WERI-Rb-1 (cell line): Measurements from ENCODE around the gene INPP4B.

Experiments
- DNase-seq: peaks from one replicate; pipeline ENCODE4 v3.0.0-alpha.2; 2020
- H3K27ac ChIP-seq: fragments of 250-450 bp; sonication (Bioruptor Pico); 2 replicates; pipeline ENCODE4 v1.5.1; 2020; ENCODE audit warnings: mild to moderate bottlenecking, moderate library complexity
- H3K27me3 ChIP-seq: fragments of 250-450 bp; sonication (Bioruptor Pico); 2 replicates; pipeline ENCODE4 v1.5.1; 2021; ENCODE audit warnings: mild to moderate bottlenecking, low read depth, moderate library complexity; ENCODE audit not compliant: insufficient read depth, severe bottlenecking
- H3K36me3 ChIP-seq: fragments of 250-450 bp; sonication (Bioruptor Pico); 2 replicates; pipeline ENCODE4 v1.5.1; 2020; ENCODE audit warnings: mild to moderate bottlenecking, moderate library complexity
- H3K4me3 ChIP-seq: 2 replicates; pipeline ENCODE4 v1.5.1; 2011; ENCODE audit warnings: low read depth, mild to moderate bottlenecking, control low read depth, low read length
- H3K9me3 ChIP-seq: fragments of 250-450 bp; sonication (Bioruptor Pico); 2 replicates; pipeline ENCODE4 v1.5.1; 2021; ENCODE audit warnings: mild to moderate bottlenecking, moderate library complexity; ENCODE audit not compliant: severe bottlenecking
- CTCF ChIP-seq: IDR thresholded peaks from 2 replicates; pipeline ENCODE4 v1.5.1; 2011; ENCODE audit warnings: low read depth, mild to moderate bottlenecking, control low read depth, inconsistent platforms, low read length

The INPP4B gene

GRCh38 chr4:142312391-142312790 is 533.7 kb downstream of the INPP4B start:
- Histone ChIP-seq H3K9me3 (no peaks in the 10 kb centered on the region), H3K4me3 (no peak overlapping the region), H3K27ac (no peak overlapping the region), H3K27me3 (peaks cover 10% of the 10 kb centered on the region), H3K36me3 (no peaks in the 10 kb centered on the region)
- no peak for TF ChIP-seq CTCF
- no peak for DNase-seq

DNA sequence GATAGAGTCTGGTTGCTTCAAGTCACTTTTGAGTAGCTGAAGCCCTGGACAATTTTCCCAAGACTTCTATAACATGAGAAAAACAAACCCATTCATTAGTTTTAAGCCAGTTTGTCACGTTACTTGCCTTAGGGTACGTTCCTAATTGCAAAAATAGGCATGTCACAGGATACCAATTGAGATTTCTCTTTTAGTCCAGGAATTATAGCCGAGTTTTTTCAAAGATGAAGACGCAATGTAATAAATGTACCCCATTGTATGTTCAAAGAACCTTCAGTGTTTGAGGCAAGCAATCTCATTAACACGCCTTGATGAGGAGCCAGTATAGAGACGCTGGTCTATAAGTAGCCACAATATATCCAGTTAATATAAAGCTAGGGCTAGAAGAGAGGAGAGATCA is 534.2 kb downstream of the INPP4B start:
- Histone ChIP-seq H3K36me3 (no peaks in the 10 kb centered on the region), H3K27ac (no peak overlapping the region), H3K9me3 (no peaks in the 10 kb centered on the region), H3K4me3 (no peak overlapping the region), H3K27me3 (peaks cover 10% of the 10 kb centered on the region)
- DNase-seq = no peak
- no peak for TF ChIP-seq CTCF

DNA sequence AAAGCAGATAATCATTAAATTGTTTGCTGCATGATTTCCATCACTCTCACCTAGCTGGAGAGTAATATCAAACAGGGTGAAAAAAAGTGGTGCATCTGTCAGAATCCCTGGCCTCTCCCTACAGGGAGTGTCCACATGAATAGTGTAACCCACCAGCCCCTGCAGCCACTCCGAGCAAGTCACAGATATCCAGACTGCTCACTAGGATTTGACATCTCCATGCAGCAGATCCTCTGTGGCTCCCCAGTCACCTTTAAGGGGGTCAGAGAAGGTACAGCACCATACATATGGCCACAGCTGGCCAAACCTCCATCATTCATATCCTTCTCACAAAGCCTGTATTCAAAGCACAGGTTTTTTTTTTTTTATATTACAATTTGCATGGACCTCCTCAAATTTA is 536.3 kb downstream of the INPP4B start:
- H3K36me3 ChIP-seq = no peaks in the 10 kb centered on the region
- no peaks in the 10 kb centered on the region for H3K9me3 ChIP-seq
- no peak overlapping the region for H3K27ac ChIP-seq
- no peak overlapping the region for H3K4me3 ChIP-seq
- peaks cover 10% of the 10 kb centered on the region for H3K27me3 ChIP-seq
- no peak for DNase-seq
- TF ChIP-seq CTCF = no peak

DNA sequence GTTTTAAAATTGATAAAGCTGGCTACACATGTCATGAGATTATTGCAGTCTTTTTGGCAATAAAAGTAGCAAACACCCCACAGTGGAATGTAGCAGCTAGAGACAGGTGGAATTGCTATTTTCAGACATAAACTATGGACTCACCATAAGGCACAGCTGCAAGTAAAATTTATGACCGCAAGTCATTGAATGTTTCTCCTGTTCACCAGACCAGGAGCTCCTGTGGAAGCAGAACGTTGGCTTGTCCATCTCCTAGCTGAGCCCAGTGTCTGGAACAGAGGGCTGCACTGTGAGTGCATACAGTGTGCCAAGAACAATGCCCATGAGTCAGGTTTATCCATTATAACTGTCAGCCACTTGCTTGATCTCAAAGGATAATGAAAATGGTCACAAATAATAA is 538.2 kb downstream of the INPP4B start:
- Histone ChIP-seq H3K27ac (no peak overlapping the region), H3K36me3 (no peaks in the 10 kb centered on the region), H3K4me3 (no peak overlapping the region), H3K9me3 (no peaks in the 10 kb centered on the region), H3K27me3 (no peaks in the 10 kb centered on the region)
- DNase-seq = no peak
- no peak for TF ChIP-seq CTCF

GRCh38 chr4:142297313-142297712 is 548.8 kb downstream of the INPP4B start:
- no peak for TF ChIP-seq CTCF
- no peak for DNase-seq
- Histone ChIP-seq H3K27ac (no peak overlapping the region), H3K4me3 (no peak overlapping the region), H3K36me3 (no peaks in the 10 kb centered on the region), H3K9me3 (no peaks in the 10 kb centered on the region), H3K27me3 (no peaks in the 10 kb centered on the region)

- no peak overlapping the region for H3K4me3 ChIP-seq
- H3K9me3 ChIP-seq = no peaks in the 10 kb centered on the region
- no peaks in the 10 kb centered on the region for H3K36me3 ChIP-seq
- H3K27me3 ChIP-seq = no peaks in the 10 kb centered on the region
- H3K27ac ChIP-seq = no peak overlapping the region
- no peak for DNase-seq
- no peak for TF ChIP-seq CTCF
Measured at GRCh38 chr4:142293536-142293935, 552.6 kb downstream of the INPP4B start.
